Neural progenitor cell (in vitro differentiated cells): Measurements from ENCODE around the gene TMEM63C. TPM values are rescaled to one million over a fixed set of nuclear protein-coding genes. Genes with fewer than 3 reads are reported as not detected.
A peak's percentile ranks its signal among the peaks of the same experiment; 100 is the strongest.

Source experiments
- DNase-seq: peaks from one replicate; pipeline ENCODE4 v3.0.0-alpha.2; 2016; ENCODE audit warnings: low spot score
- H2AFZ ChIP-seq: fragments of 200-600 bp; sonication (generic); replicated peaks from 2 replicates; pipeline ENCODE4 v1.6.1; 2016; ENCODE audit warnings: antibody characterized with exemption
- H3F3A ChIP-seq: fragments of 200-600 bp; sonication (generic); 2 replicates; pipeline ENCODE4 v1.6.1; 2016; ENCODE audit warnings: antibody characterized with exemption, low read depth
- H3K27ac ChIP-seq: fragments of 200-600 bp; sonication (generic); 2 replicates; pipeline ENCODE4 v1.5.1; 2016; ENCODE audit warnings: mild to moderate bottlenecking
- H3K27me3 ChIP-seq: fragments of 200-600 bp; sonication (generic); 2 replicates; pipeline ENCODE4 v1.6.1; 2016; ENCODE audit warnings: mild to moderate bottlenecking, moderate library complexity
- H3K36me3 ChIP-seq: fragments of 200-600 bp; sonication (generic); 2 replicates; pipeline ENCODE4 v1.5.1; 2016
- H3K4me1 ChIP-seq: fragments of 200-600 bp; sonication (generic); 2 replicates; pipeline ENCODE4 v1.6.1; 2016; ENCODE audit warnings: mixed run types
- H3K4me2 ChIP-seq: fragments of 200-600 bp; sonication (generic); 2 replicates; pipeline ENCODE4 v1.6.1; 2016
- H3K4me3 ChIP-seq: fragments of 200-600 bp; sonication (generic); 2 replicates; pipeline ENCODE4 v1.5.1; 2016
- H3K79me2 ChIP-seq: fragments of 200-600 bp; sonication (generic); 2 replicates; pipeline ENCODE4 v1.6.1; 2016; ENCODE audit warnings: low read depth
- H3K9ac ChIP-seq: fragments of 200-600 bp; sonication (generic); 2 replicates; pipeline ENCODE4 v1.6.1; 2016
- H3K9me3 ChIP-seq: fragments of 200-600 bp; sonication (generic); 2 replicates; pipeline ENCODE4 v1.5.1; 2016; ENCODE audit warnings: low read depth
- H4K20me1 ChIP-seq: fragments of 200-600 bp; sonication (generic); 2 replicates; pipeline ENCODE4 v1.6.1; 2016; ENCODE audit warnings: low read depth
- H3K27ac Mint-ChIP-seq: 3 replicates; pipeline ENCODE4 v1.8.0; 2021; ENCODE audit warnings: mixed read lengths
- H3K27me3 Mint-ChIP-seq: 2 replicates; pipeline ENCODE4 v1.8.0; 2022; ENCODE audit warnings: low read depth, mild to moderate bottlenecking, inconsistent platforms, moderate library complexity, mixed read lengths; ENCODE audit not compliant: insufficient read depth
- H3K36me3 Mint-ChIP-seq: 3 replicates; pipeline ENCODE4 v1.8.0; 2021; ENCODE audit warnings: mixed read lengths
- H3K4me1 Mint-ChIP-seq: 3 replicates; pipeline ENCODE4 v1.8.0; 2021; ENCODE audit warnings: mixed read lengths
- H3K4me3 Mint-ChIP-seq: 3 replicates; pipeline ENCODE4 v1.8.0; 2021; ENCODE audit warnings: mild to moderate bottlenecking, moderate library complexity, mixed read lengths
- H3K9me3 Mint-ChIP-seq: 3 replicates; pipeline ENCODE4 v1.8.0; 2020; ENCODE audit warnings: mixed read lengths
- CTCF ChIP-seq: fragments of 200-600 bp; sonication (generic); IDR thresholded peaks from 2 replicates; pipeline ENCODE4 v1.5.1; 2017; ENCODE audit warnings: antibody characterized with exemption, mild to moderate bottlenecking
- EZH2 ChIP-seq: fragments of 200-600 bp; sonication (generic); IDR thresholded peaks from 2 replicates; pipeline ENCODE4 v1.6.1; 2017; ENCODE audit warnings: antibody characterized with exemption, mild to moderate bottlenecking, moderate library complexity
- EZH2phosphoT487 ChIP-seq: fragments of 200-600 bp; sonication (generic); IDR thresholded peaks from 2 replicates; pipeline ENCODE4 v1.6.1; 2017; ENCODE audit warnings: antibody characterized with exemption
- total RNA-seq: library from RNA; depleted of rRNA; stranded (reverse); fragments of >200 nt; gene quantifications from 2 replicates; pipeline ENCODE4 v1.2.3, GENCODE V29; 2015; ENCODE audit warnings: low replicate concordance

TMEM63C gene
- total RNA-seq, 1 donor from 2014 or later, result 1.5 TPM

GRCh38 chr14:77153802-77154201 lies 27.8 kb upstream of the TMEM63C start:
- Mint-ChIP-seq H3K27me3 (peaks cover 28% of the 10 kb centered on the region), H3K9me3 (no peaks in the 10 kb centered on the region), H3K4me3 (peak overlapping the region; percentile 33), H3K4me1 (peaks cover 38% of the 10 kb centered on the region), H3K27ac (no peak overlapping the region), H3K36me3 (no peaks in the 10 kb centered on the region)
- Histone ChIP-seq H3K4me2 (no peak overlapping the region), H4K20me1 (no peaks in the 10 kb centered on the region), H3K9me3 (no peaks in the 10 kb centered on the region), H3F3A (peaks cover 23% of the 10 kb centered on the region), H3K27ac (no peak overlapping the region), H3K4me1 (peaks cover 25% of the 10 kb centered on the region), H3K36me3 (no peaks in the 10 kb centered on the region), H3K27me3 (no peaks in the 10 kb centered on the region), H3K4me3 (no peak overlapping the region), H3K79me2 (no peaks in the 10 kb centered on the region), H2AFZ (no peak overlapping the region), H3K9ac (no peak overlapping the region)
- TF ChIP-seq CTCF, result no peak
- TF ChIP-seq EZH2, result no peak
- no peak for TF ChIP-seq EZH2phosphoT487
- DNase-seq, result no peak

- no peaks in the 10 kb centered on the region for H4K20me1 ChIP-seq
- H3K9me3 Mint-ChIP-seq, result no peaks in the 10 kb centered on the region
- no peak for DNase-seq
- no peaks in the 10 kb centered on the region for H3K36me3 Mint-ChIP-seq
- peaks cover 27% of the 10 kb centered on the region for H3K27me3 Mint-ChIP-seq
- H3K27me3 ChIP-seq, result no peaks in the 10 kb centered on the region
- no peaks in the 10 kb centered on the region for H3K36me3 ChIP-seq
- no peak overlapping the region for H2AFZ ChIP-seq
- no peak overlapping the region for H3K27ac Mint-ChIP-seq
- H3K9me3 ChIP-seq, result no peaks in the 10 kb centered on the region
- no peak overlapping the region for H3K9ac ChIP-seq
- no peak overlapping the region for H3K27ac ChIP-seq
- TF ChIP-seq EZH2phosphoT487 (no peak), CTCF (no peak), EZH2 (no peak)
- H3K4me1 Mint-ChIP-seq, result peaks cover 44% of the 10 kb centered on the region
- no peak overlapping the region for H3K4me2 ChIP-seq
- H3K4me1 ChIP-seq, result peaks cover 31% of the 10 kb centered on the region
- no peaks in the 10 kb centered on the region for H3K79me2 ChIP-seq
- peaks cover 25% of the 10 kb centered on the region for H3F3A ChIP-seq
- no peak overlapping the region for H3K4me3 Mint-ChIP-seq
- no peak overlapping the region for H3K4me3 ChIP-seq
These were observed 27.2 kb upstream of the TMEM63C start for GRCh38 chr14:77154421-77154820.

GRCh38 chr14:77155083-77155482 lies 26.5 kb upstream of the TMEM63C start:
- Mint-ChIP-seq H3K9me3 (no peaks in the 10 kb centered on the region), H3K27me3 (peaks cover 27% of the 10 kb centered on the region), H3K27ac (peak overlapping the region; percentile 26), H3K4me3 (no peak overlapping the region), H3K36me3 (no peaks in the 10 kb centered on the region), H3K4me1 (peaks cover 44% of the 10 kb centered on the region)
- no peaks in the 10 kb centered on the region for H3K9me3 ChIP-seq
- no peak overlapping the region for H3K27ac ChIP-seq
- no peaks in the 10 kb centered on the region for H3K79me2 ChIP-seq
- DNase-seq, result no peak
- no peak overlapping the region for H2AFZ ChIP-seq
- peaks cover 31% of the 10 kb centered on the region for H3K4me1 ChIP-seq
- TF ChIP-seq EZH2phosphoT487, result no peak
- TF ChIP-seq EZH2, result no peak
- TF ChIP-seq CTCF, result no peak
- no peaks in the 10 kb centered on the region for H3K36me3 ChIP-seq
- no peaks in the 10 kb centered on the region for H3K27me3 ChIP-seq
- peaks cover 27% of the 10 kb centered on the region for H3F3A ChIP-seq
- no peak overlapping the region for H3K9ac ChIP-seq
- H3K4me3 ChIP-seq, result no peak overlapping the region
- no peak overlapping the region for H3K4me2 ChIP-seq
- no peaks in the 10 kb centered on the region for H4K20me1 ChIP-seq

- Histone ChIP-seq H2AFZ (peak overlapping the region; percentile 57), H3K27ac (peak overlapping the region; percentile 56), H3K4me3 (peak overlapping the region; percentile 18), H3K36me3 (no peaks in the 10 kb centered on the region), H3K27me3 (no peaks in the 10 kb centered on the region), H3K9me3 (no peaks in the 10 kb centered on the region), H3K79me2 (no peaks in the 10 kb centered on the region), H3K9ac (no peak overlapping the region), H4K20me1 (no peaks in the 10 kb centered on the region), H3K4me2 (peak overlapping the region; percentile 71), H3K4me1 (peaks cover 31% of the 10 kb centered on the region), H3F3A (peaks cover 21% of the 10 kb centered on the region)
- H3K4me3 Mint-ChIP-seq, result no peak overlapping the region
- peaks cover 22% of the 10 kb centered on the region for H3K27me3 Mint-ChIP-seq
- no peak overlapping the region for H3K27ac Mint-ChIP-seq
- H3K4me1 Mint-ChIP-seq, result peaks cover 38% of the 10 kb centered on the region
- no peaks in the 10 kb centered on the region for H3K36me3 Mint-ChIP-seq
- DNase-seq, result no peak
- no peaks in the 10 kb centered on the region for H3K9me3 Mint-ChIP-seq
- no peak for TF ChIP-seq EZH2
- TF ChIP-seq CTCF, result peak; percentile 13
- no peak for TF ChIP-seq EZH2phosphoT487
These were observed 23.9 kb upstream of the TMEM63C start for GRCh38 chr14:77157740-77158139.
